Progenitor cell of endocrine pancreas (in vitro differentiated cells): ENCODE results near the gene ING1. TPM values are rescaled to one million over a fixed set of nuclear protein-coding genes. Genes with fewer than 3 reads are reported as not detected.
"Not testable (repeated sequence)": the region's sequence is repeated elsewhere in the genome, so short reads cannot be mapped to it uniquely, and the experiment has no call there.

ENCODE experiments used
- DNase-seq: peaks from one replicate; pipeline ENCODE4 v3.0.0; 2021; ENCODE audit warnings: low spot score; ENCODE audit not compliant: unreplicated experiment
- H3K27ac Mint-ChIP-seq: 2 replicates; pipeline ENCODE4 v1.8.0; 2021; ENCODE audit warnings: mild to moderate bottlenecking, moderate library complexity, mixed read lengths
- H3K27me3 Mint-ChIP-seq: 2 replicates; pipeline ENCODE4 v1.8.0; 2021; ENCODE audit warnings: mixed read lengths
- H3K36me3 Mint-ChIP-seq: 2 replicates; pipeline ENCODE4 v1.8.0; 2022; ENCODE audit warnings: mixed read lengths; ENCODE audit not compliant: insufficient read depth
- H3K4me1 Mint-ChIP-seq: 2 replicates; pipeline ENCODE4 v1.8.0; 2021; ENCODE audit warnings: low read depth, mixed read lengths
- H3K4me3 Mint-ChIP-seq: 2 replicates; pipeline ENCODE4 v1.8.0; 2021; ENCODE audit warnings: low read depth, mild to moderate bottlenecking, moderate library complexity, mixed read lengths
- H3K9me3 Mint-ChIP-seq: 2 replicates; pipeline ENCODE4 v1.8.0; 2021; ENCODE audit warnings: low read depth, mixed read lengths
- total RNA-seq: library from RNA; stranded (reverse); gene quantifications from 2 replicates; pipeline ENCODE4 v1.2.1, GENCODE V29; 2021
- TF ChIP-seq, protein P1 (sequence below): fragments of 200-600 bp; sonication (generic); IDR thresholded peaks from one replicate; pipeline ENCODE4 v1.5.0; 2021; ENCODE audit warnings: antibody characterized with exemption, mild to moderate bottlenecking; ENCODE audit not compliant: unreplicated experiment

ING1 gene
- total RNA-seq, 1 donor from 2014 or later, result 20.7 TPM

DNA sequence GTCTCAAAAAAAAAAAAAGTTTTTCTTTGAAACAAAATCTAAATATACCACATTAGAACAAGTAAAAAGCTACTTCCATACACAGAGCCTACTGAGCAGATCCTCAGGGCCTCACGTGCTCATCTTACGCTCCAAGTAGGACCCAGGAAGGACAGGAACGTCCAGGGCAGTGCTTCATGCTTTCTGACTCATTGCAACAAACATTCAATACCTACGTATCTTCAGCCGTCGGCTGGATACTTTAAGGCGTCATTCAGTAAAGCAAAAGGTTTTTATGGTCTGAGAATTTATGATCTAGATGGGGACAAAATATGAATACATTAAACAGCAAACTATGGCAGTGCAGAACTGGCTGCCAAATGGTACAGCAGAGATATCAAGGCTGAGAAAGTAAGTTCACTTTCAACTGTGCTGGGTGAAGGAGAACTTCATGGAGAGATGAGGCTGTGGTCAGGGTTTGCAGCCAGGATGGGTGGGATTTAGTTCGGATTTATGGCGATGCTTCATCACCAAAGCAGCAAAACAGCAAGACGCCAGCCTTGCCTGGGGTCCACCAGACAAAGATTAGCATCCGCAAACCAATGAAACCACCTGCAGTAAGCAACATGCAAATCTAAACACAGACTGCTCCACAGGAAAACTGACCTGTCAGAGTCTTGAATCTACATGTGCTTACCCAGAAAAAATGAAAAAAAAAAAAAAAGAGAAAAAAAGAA is 28.0 kb upstream of the ING1 start:
- H3K4me3 Mint-ChIP-seq, result no peak overlapping the region
- no peaks in the 10 kb centered on the region for H3K9me3 Mint-ChIP-seq
- DNase-seq, result no peak
- peaks cover 22% of the 10 kb centered on the region for H3K36me3 Mint-ChIP-seq
- H3K4me1 Mint-ChIP-seq, result no peaks in the 10 kb centered on the region
- TF ChIP-seq, protein P1, sequence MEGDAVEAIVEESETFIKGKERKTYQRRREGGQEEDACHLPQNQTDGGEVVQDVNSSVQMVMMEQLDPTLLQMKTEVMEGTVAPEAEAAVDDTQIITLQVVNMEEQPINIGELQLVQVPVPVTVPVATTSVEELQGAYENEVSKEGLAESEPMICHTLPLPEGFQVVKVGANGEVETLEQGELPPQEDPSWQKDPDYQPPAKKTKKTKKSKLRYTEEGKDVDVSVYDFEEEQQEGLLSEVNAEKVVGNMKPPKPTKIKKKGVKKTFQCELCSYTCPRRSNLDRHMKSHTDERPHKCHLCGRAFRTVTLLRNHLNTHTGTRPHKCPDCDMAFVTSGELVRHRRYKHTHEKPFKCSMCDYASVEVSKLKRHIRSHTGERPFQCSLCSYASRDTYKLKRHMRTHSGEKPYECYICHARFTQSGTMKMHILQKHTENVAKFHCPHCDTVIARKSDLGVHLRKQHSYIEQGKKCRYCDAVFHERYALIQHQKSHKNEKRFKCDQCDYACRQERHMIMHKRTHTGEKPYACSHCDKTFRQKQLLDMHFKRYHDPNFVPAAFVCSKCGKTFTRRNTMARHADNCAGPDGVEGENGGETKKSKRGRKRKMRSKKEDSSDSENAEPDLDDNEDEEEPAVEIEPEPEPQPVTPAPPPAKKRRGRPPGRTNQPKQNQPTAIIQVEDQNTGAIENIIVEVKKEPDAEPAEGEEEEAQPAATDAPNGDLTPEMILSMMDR, result no peak
- no peaks in the 10 kb centered on the region for H3K27me3 Mint-ChIP-seq
- H3K27ac Mint-ChIP-seq, result no peak overlapping the region

- H3K4me3 Mint-ChIP-seq, result no peak overlapping the region
- TF ChIP-seq, protein P1, result no peak
- H3K4me1 Mint-ChIP-seq, result no peaks in the 10 kb centered on the region
- no peak for DNase-seq
- no peaks in the 10 kb centered on the region for H3K9me3 Mint-ChIP-seq
- H3K27ac Mint-ChIP-seq, result no peak overlapping the region
- no peaks in the 10 kb centered on the region for H3K27me3 Mint-ChIP-seq
- peaks cover 17% of the 10 kb centered on the region for H3K36me3 Mint-ChIP-seq
Measured at GRCh38 chr13:110687736-110688135, 25.8 kb upstream of the ING1 start.

- Mint-ChIP-seq H3K36me3 (peaks cover 19% of the 10 kb centered on the region), H3K27ac (no peak overlapping the region), H3K27me3 (no peaks in the 10 kb centered on the region), H3K9me3 (no peaks in the 10 kb centered on the region), H3K4me3 (no peak overlapping the region), H3K4me1 (no peaks in the 10 kb centered on the region)
- no peak for DNase-seq
- TF ChIP-seq, protein P1, result no peak
Measured at GRCh38 chr13:110689041-110689440, 24.5 kb upstream of the ING1 start.

- Mint-ChIP-seq H3K9me3 (no peaks in the 10 kb centered on the region), H3K4me3 (no peak overlapping the region), H3K36me3 (peaks cover 19% of the 10 kb centered on the region), H3K27ac (no peak overlapping the region), H3K27me3 (no peaks in the 10 kb centered on the region), H3K4me1 (no peaks in the 10 kb centered on the region)
- no peak for DNase-seq
- TF ChIP-seq, protein P1, result no peak
Measured at GRCh38 chr13:110689711-110690110, 23.8 kb upstream of the ING1 start.

- no peak for DNase-seq
- TF ChIP-seq, protein P1, result no peak
- Mint-ChIP-seq H3K9me3 (no peaks in the 10 kb centered on the region), H3K27ac (no peak overlapping the region), H3K4me1 (no peaks in the 10 kb centered on the region), H3K27me3 (no peaks in the 10 kb centered on the region), H3K4me3 (no peak overlapping the region), H3K36me3 (peaks cover 16% of the 10 kb centered on the region)
Measured at GRCh38 chr13:110690516-110690915, 23.0 kb upstream of the ING1 start.

GRCh38 chr13:110695774-110696173 is 17.7 kb upstream of the ING1 start:
- not testable (repeated sequence) for H3K27ac Mint-ChIP-seq, DNase-seq, H3K4me3 Mint-ChIP-seq, H3K27me3 Mint-ChIP-seq, H3K4me1 Mint-ChIP-seq, H3K9me3 Mint-ChIP-seq
- H3K36me3 Mint-ChIP-seq, result peaks cover 16% of the 10 kb centered on the region
